Esophagus muscularis mucosa (tissue), 4 donors: Measurements from ENCODE around the gene RPH3AL. TPM values are rescaled to one million over a fixed set of nuclear protein-coding genes. Genes with fewer than 3 reads are reported as not detected.

ENCODE experiments used
- DNase-seq: peaks from one replicate; pipeline ENCODE4 v3.0.0-alpha.2; 2017; ENCODE audit errors: extremely low spot score
- H3K27ac ChIP-seq, 4 donors: fragments of 200-600 bp; sonication (generic); replicated peaks in 1 of 4; 1 replicate in 3 of 4; 2 replicates in 1 of 4; pipeline ENCODE4 v1.5.1; 2016 to 2019; ENCODE audit warnings: mild to moderate bottlenecking in 1 of 4
- H3K27me3 ChIP-seq, 4 donors: fragments of 200-600 bp; sonication (generic); one replicate each; pipeline versions ENCODE4 v1.5.1 to v1.6.0; 2016 to 2019
- H3K36me3 ChIP-seq, 4 donors: fragments of 200-600 bp; sonication (generic); one replicate each; pipeline ENCODE4 v1.5.1; 2016 to 2019
- H3K4me1 ChIP-seq, 4 donors: fragments of 200-600 bp; sonication (generic); one replicate each; pipeline ENCODE4 v1.5.1; 2016 to 2019
- H3K4me3 ChIP-seq, 4 donors: fragments of 200-600 bp; sonication (generic); 1 replicate in 2 of 4; 2 replicates in 2 of 4; pipeline ENCODE4 v1.5.1; 2016 to 2019; ENCODE audit warnings: mild to moderate bottlenecking in 4 of 4, moderate library complexity in 1 of 4
- H3K9me3 ChIP-seq, 4 donors: fragments of 200-600 bp; sonication (generic); 1 replicate in 3 of 4; 2 replicates in 1 of 4; pipeline ENCODE4 v1.5.1; 2016 to 2019
- CTCF ChIP-seq, 3 experiments: fragments of 200-600 bp in 2 of 3; fragments of 450-650 bp in 1 of 3; sonication (generic) in 2 of 3; IDR thresholded peaks; one replicate each; pipeline ENCODE4 v1.5.1; 2017 to 2019; ENCODE audit warnings: antibody characterized with exemption in 3 of 3, mild to moderate bottlenecking in 2 of 3, moderate library complexity in 1 of 3
- EP300 ChIP-seq: sonication (generic); formaldehyde crosslinking; IDR thresholded peaks from one replicate; pipeline ENCODE4 v1.6.1; 2017; ENCODE audit warnings: antibody characterized with exemption
- POLR2A ChIP-seq: fragments of 450-650 bp; IDR thresholded peaks from one replicate; pipeline ENCODE4 v1.6.1; 2017; ENCODE audit warnings: antibody characterized with exemption, moderate library complexity, mild to moderate bottlenecking, low read depth
- POLR2AphosphoS5 ChIP-seq, 2 donors: sonication (generic); formaldehyde crosslinking; IDR thresholded peaks; one replicate each; pipeline ENCODE4 v1.6.1; 2017; ENCODE audit warnings: antibody characterized with exemption in 2 of 2
- WGBS: methylation state at CpG from one replicate; pipeline ENCODE4 v1.1.5; 2018; 5-methylcytosine and 5-hydroxymethylcytosine counted together
- intact Hi-C: fragments of 100-400 bp; cut with DNase I; formaldehyde crosslinking; loops from one replicate; pipeline ENCODE4 v1.15.1; 2023
- total RNA-seq, 4 donors: library from RNA; depleted of rRNA; stranded (reverse); fragments of >200 nt; gene quantifications; one replicate each; pipeline versions ENCODE4 v1.1.0 to v1.2.1, GENCODE V29; 2016

RPH3AL gene
- total RNA-seq, 4 donors from 2014 or later: 8.7 to 21.0 (median 14.8) TPM

- WGBS: 96% methylated on average over 10 of the region's 10 CpGs
- no peaks in the 10 kb centered on the region for H3K9me3 ChIP-seq
- peaks cover 0 to 9% (median 0%) of the 10 kb centered on the region in 4 donors for H3K36me3 ChIP-seq
- peaks cover 0 to 4% (median 0%) of the 10 kb centered on the region in 4 donors for H3K4me1 ChIP-seq
- intact Hi-C loops: no loop called here
- no peak overlapping the region for H3K27ac ChIP-seq
- no peak overlapping the region for H3K4me3 ChIP-seq
- no peak for TF ChIP-seq EP300
- TF ChIP-seq POLR2A: no peak
- TF ChIP-seq POLR2AphosphoS5 (IDR thresholded peaks at IDR 0.05): no peak
- no peak for TF ChIP-seq CTCF (IDR thresholded peaks at IDR 0.05)
- no peaks in the 10 kb centered on the region for H3K27me3 ChIP-seq
- DNase-seq: no peak
Measured at GRCh38 chr17:214881-215331, 137.7 kb downstream of the RPH3AL start.

- intact Hi-C loops: no loop called here
- Histone ChIP-seq H3K9me3 (no peaks in the 10 kb centered on the region), H3K4me3 (no peak overlapping the region), H3K36me3 (peaks cover 0 to 9% (median 0%) of the 10 kb centered on the region in 4 donors), H3K4me1 (peaks cover 0 to 4% (median 0%) of the 10 kb centered on the region in 4 donors), H3K27me3 (peaks cover 0 to 5% (median 0%) of the 10 kb centered on the region in 4 donors), H3K27ac (no peak overlapping the region)
- no peak for TF ChIP-seq CTCF (IDR thresholded peaks at IDR 0.05)
- TF ChIP-seq POLR2A: no peak
- no peak for TF ChIP-seq POLR2AphosphoS5 (IDR thresholded peaks at IDR 0.05)
- TF ChIP-seq EP300: no peak
- DNase-seq: no peak
- 89% methylated on average over 17 of the region's 25 CpGs for WGBS
Measured at GRCh38 chr17:213286-214105, 139.1 kb downstream of the RPH3AL start.

- 91% methylated on average over 4 of the region's 8 CpGs for WGBS
- TF ChIP-seq POLR2A (no peak), CTCF (IDR thresholded peaks at IDR 0.05) (no peak), POLR2AphosphoS5 (IDR thresholded peaks at IDR 0.05) (no peak)
- DNase-seq: no peak
Measured at GRCh38 chr17:210402-210801, 142.2 kb downstream of the RPH3AL start.

GRCh38 chr17:208429-208828, 144.2 kb downstream of the RPH3AL start:
- 83% methylated on average over 5 of the region's 8 CpGs for WGBS
- intact Hi-C loops: no loop called here

More at GRCh38 chr17:210402-210801, 142.2 kb downstream of the RPH3AL start:
- Histone ChIP-seq H3K9me3 (no peaks in the 10 kb centered on the region), H3K27ac (no peak overlapping the region), H3K36me3 (peaks cover 0 to 9% (median 0%) of the 10 kb centered on the region in 4 donors), H3K4me1 (peaks cover 0 to under 1% (median 0%) of the 10 kb centered on the region in 4 donors), H3K4me3 (no peak overlapping the region), H3K27me3 (peaks cover 0 to 19% (median 0%) of the 10 kb centered on the region in 4 donors)
- intact Hi-C loops: no loop called here

More at GRCh38 chr17:208429-208828, 144.2 kb downstream of the RPH3AL start:
- H3K4me1 ChIP-seq: no peaks in the 10 kb centered on the region
- TF ChIP-seq CTCF (IDR thresholded peaks at IDR 0.05): no peak
- no peak for TF ChIP-seq EP300
- TF ChIP-seq POLR2AphosphoS5 (IDR thresholded peaks at IDR 0.05): no peak
- H3K36me3 ChIP-seq: peaks cover 0 to 9% (median 0%) of the 10 kb centered on the region in 4 donors
- H3K9me3 ChIP-seq: no peaks in the 10 kb centered on the region
- no peak overlapping the region for H3K4me3 ChIP-seq
- no peak for DNase-seq
- H3K27ac ChIP-seq: no peak overlapping the region
- H3K27me3 ChIP-seq: peaks cover 0 to 34% (median 0%) of the 10 kb centered on the region in 4 donors
